ENCODE results near the gene DACT2. TPM values are rescaled to one million over a fixed set of nuclear protein-coding genes. Genes with fewer than 3 reads are reported as not detected.

DACT2 gene
- total and polyA plus RNA-seq, 10 of the 15 experiments (the other 5 are each of a cell fraction or from before 2014, with no cell fraction given), result not detected

- RAD21 ChIA-PET (ENCODE audit: unreplicated experiment), result no interaction called here
- WGBS (ENCODE audit: insufficient coverage, insufficient replicate concordance, low lambda C conversion rate, missing lambda C conversion rate), result 32% methylated on average over 10 of the region's 10 CpGs
These were observed 21.2 kb upstream of the DACT2 start for GRCh38 chr6:168340819-168341218.

More at GRCh38 chr6:168340819-168341218, 21.2 kb upstream of the DACT2 start:
- no peak overlapping the region for H3K27ac ChIP-seq (ENCODE audit: control insufficient read depth, insufficient read depth)
- POLR2A ChIA-PET, result no interaction called here
- no peak overlapping the region for H3K9ac ChIP-seq (ENCODE audit: control insufficient read depth, insufficient read depth, low read length)
- ATAC-seq (no peak), FAIRE-seq (no peak), DNase-seq (ENCODE audit: low read depth, low spot score) (no peak)
- H3K9me3 ChIP-seq (replicated peaks; ENCODE audit: control insufficient read depth, insufficient read depth, low read length), result no peaks in the 10 kb centered on the region
- SMC1A ChIA-PET (ENCODE audit: uncharacterized antibody, unreplicated experiment), result no interaction called here
- in situ Hi-C loops (cut with MboI), result no loop called here
- no peak overlapping the region for H3K4me2 ChIP-seq (ENCODE audit: control insufficient read depth, insufficient read depth)
- TF ChIP-seq NRF1 (conservative IDR thresholded peaks at IDR 0.05; ENCODE audit: low read depth, low read length) (no peak), ATF7 (IDR thresholded peaks at IDR 0.05; ENCODE audit: low read depth) (no peak), SMAD1 (IDR thresholded peaks at IDR 0.05; ENCODE audit: low read depth, partially characterized antibody) (no peak), IRF4 (IDR thresholded peaks at IDR 0.05; ENCODE audit: low read depth, low read length) (no peak), IRF3 (IDR thresholded peaks at IDR 0.05) (no peak), CUX1 (IDR thresholded peaks at IDR 0.05; ENCODE audit: insufficient replicate concordance, low read depth, low read length) (no peak), STAT3 (IDR thresholded peaks at IDR 0.05; ENCODE audit: low read depth, low read length) (no peak), EGR1 (IDR thresholded peaks at IDR 0.05; ENCODE audit: borderline replicate concordance in 1 of 2, low read depth in 2 of 2, low read length in 2 of 2) (no peak)
- CTCF ChIA-PET, result no interaction called here
- H3K4me1 ChIP-seq (ENCODE audit: control insufficient read depth, insufficient read depth, low read length), result no peaks in the 10 kb centered on the region
- no peak overlapping the region for H2AFZ ChIP-seq (ENCODE audit: control insufficient read depth, low read depth, low read length)
- no peaks in the 10 kb centered on the region for H3K79me2 ChIP-seq (ENCODE audit: control insufficient read depth, insufficient read depth, low read length)
- H3K36me3 ChIP-seq (ENCODE audit: control insufficient read depth in 2 of 2, insufficient read depth in 2 of 2, low read length in 1 of 2), result no peaks in the 10 kb centered on the region
- intact Hi-C loops (cut with micrococcal nuclease; ENCODE audit: unreplicated experiment), result no loop called here
- no peaks in the 10 kb centered on the region for H4K20me1 ChIP-seq (ENCODE audit: control insufficient read depth, insufficient read depth)
- H3K27me3 ChIP-seq (replicated peaks in 1 of 2; ENCODE audit: control insufficient read depth in 2 of 2, insufficient read depth in 2 of 2, low read length in 1 of 2), result no peaks in the 10 kb centered on the region
- no TSS peak for BruUV-seq (replicated peaks)
- H3K4me3 ChIP-seq, result no peak overlapping the region
